Activated T-helper 1 cell treated with Interleukin-2 at 50 U/mL for 16 hours (primary cell): ENCODE results near the gene ARTN.

Experiments
- DNase-seq: peaks from one replicate; pipeline ENCODE4 v3.0.0-alpha.2; 2020; ENCODE audit warnings: low read depth

Gene ARTN

GRCh38 chr1:43933386-43934100 lies at the start of gene ARTN:
Gene ARTN (plus strand): TSS chr1:43933801. CDS start chr1:43935657, 1,856 bp downstream.
- DNase-seq, result no peak

GRCh38 chr1:43885279-43885801 lies 48.3 kb upstream of the ARTN start:
- no peak for DNase-seq

- DNase-seq, result no peak
Measured at GRCh38 chr1:43887748-43888147, 45.9 kb upstream of the ARTN start.

GRCh38 chr1:43890815-43891214 lies 42.8 kb upstream of the ARTN start:
- DNase-seq, result no peak

GRCh38 chr1:43893006-43893405 lies 40.6 kb upstream of the ARTN start:
- no peak for DNase-seq

GRCh38 chr1:43898981-43899380 lies 34.6 kb upstream of the ARTN start:
- DNase-seq, result no peak

- DNase-seq, result no peak
Measured at GRCh38 chr1:43900386-43900785, 33.2 kb upstream of the ARTN start.

GRCh38 chr1:43901196-43901961 lies 32.2 kb upstream of the ARTN start:
- DNase-seq, result no peak

GRCh38 chr1:43902058-43902831 lies 31.4 kb upstream of the ARTN start:
- DNase-seq, result no peak

GRCh38 chr1:43904660-43905551 lies 28.7 kb upstream of the ARTN start:
- DNase-seq, result no peak

GRCh38 chr1:43908226-43908625 lies 25.4 kb upstream of the ARTN start:
- no peak for DNase-seq

GRCh38 chr1:43908858-43909257 lies 24.7 kb upstream of the ARTN start:
- DNase-seq, result no peak

- no peak for DNase-seq
Measured at GRCh38 chr1:43910343-43910742, 23.3 kb upstream of the ARTN start.

- no peak for DNase-seq
Measured at GRCh38 chr1:43912607-43913006, 21.0 kb upstream of the ARTN start.

- no peak for DNase-seq
Measured at GRCh38 chr1:43913051-43913501, 20.5 kb upstream of the ARTN start.

GRCh38 chr1:43913666-43914360 lies 19.8 kb upstream of the ARTN start:
- DNase-seq, result no peak

- no peak for DNase-seq
Measured at GRCh38 chr1:43914576-43915525, 18.8 kb upstream of the ARTN start.

- no peak for DNase-seq
Measured at GRCh38 chr1:43919906-43920305, 13.7 kb upstream of the ARTN start.

- no peak for DNase-seq
Measured at GRCh38 chr1:43921022-43921421, 12.6 kb upstream of the ARTN start.

- DNase-seq, result no peak
Measured at GRCh38 chr1:43924516-43924915, 9.1 kb upstream of the ARTN start.
